Activated CD4-positive, alpha-beta memory T cell treated with anti-CD3 and anti-CD28 coated beads, Interleukin-2, amount 10 ng/mL, durations not matched to agents 7 days and 5 days (primary cell): ENCODE results near the gene GDPD4. TPM values are rescaled to one million over a fixed set of nuclear protein-coding genes. Genes with fewer than 3 reads are reported as not detected.

Experiments used
- CTCF ChIA-PET: fragments of 350-600 bp; sonication (Branson Sonifier 250); formaldehyde crosslinking; loops from one replicate; lab custom pipeline; 2021; ENCODE audit warnings: antibody characterized with exemption, inconsistent platforms; lab: Charles Lee
- POLR2A ChIA-PET: fragments of 350-600 bp; sonication (Branson Sonifier 250); formaldehyde crosslinking; loops from one replicate; lab custom pipeline; 2021; ENCODE audit warnings: antibody characterized with exemption; lab: Charles Lee
- DNase-seq: peaks from one replicate; pipeline ENCODE4 v3.0.0-alpha.2; 2020
- H3K27ac Mint-ChIP-seq: one replicate; pipeline ENCODE4 v1.8.0; 2021; ENCODE audit warnings: mild to moderate bottlenecking, mixed read lengths
- H3K27me3 Mint-ChIP-seq: one replicate; pipeline ENCODE4 v1.8.0; 2021; ENCODE audit warnings: mixed read lengths
- H3K36me3 Mint-ChIP-seq: one replicate; pipeline ENCODE4 v1.8.0; 2021; ENCODE audit warnings: low read depth, mixed read lengths
- H3K4me1 Mint-ChIP-seq: one replicate; pipeline ENCODE4 v1.8.0; 2021; ENCODE audit warnings: mixed read lengths
- H3K4me3 Mint-ChIP-seq: one replicate; pipeline ENCODE4 v1.8.0; 2021; ENCODE audit warnings: mild to moderate bottlenecking, mixed read lengths
- H3K9me3 Mint-ChIP-seq: one replicate; pipeline ENCODE4 v1.8.0; 2021; ENCODE audit warnings: mixed read lengths
- total RNA-seq, 2 experiments: library from RNA; stranded (reverse); gene quantifications; one replicate each; pipeline ENCODE4 v1.2.3, GENCODE V29; 2021

The GDPD4 gene
- total RNA-seq, 2 experiments from 2014 or later = not detected

DNA sequence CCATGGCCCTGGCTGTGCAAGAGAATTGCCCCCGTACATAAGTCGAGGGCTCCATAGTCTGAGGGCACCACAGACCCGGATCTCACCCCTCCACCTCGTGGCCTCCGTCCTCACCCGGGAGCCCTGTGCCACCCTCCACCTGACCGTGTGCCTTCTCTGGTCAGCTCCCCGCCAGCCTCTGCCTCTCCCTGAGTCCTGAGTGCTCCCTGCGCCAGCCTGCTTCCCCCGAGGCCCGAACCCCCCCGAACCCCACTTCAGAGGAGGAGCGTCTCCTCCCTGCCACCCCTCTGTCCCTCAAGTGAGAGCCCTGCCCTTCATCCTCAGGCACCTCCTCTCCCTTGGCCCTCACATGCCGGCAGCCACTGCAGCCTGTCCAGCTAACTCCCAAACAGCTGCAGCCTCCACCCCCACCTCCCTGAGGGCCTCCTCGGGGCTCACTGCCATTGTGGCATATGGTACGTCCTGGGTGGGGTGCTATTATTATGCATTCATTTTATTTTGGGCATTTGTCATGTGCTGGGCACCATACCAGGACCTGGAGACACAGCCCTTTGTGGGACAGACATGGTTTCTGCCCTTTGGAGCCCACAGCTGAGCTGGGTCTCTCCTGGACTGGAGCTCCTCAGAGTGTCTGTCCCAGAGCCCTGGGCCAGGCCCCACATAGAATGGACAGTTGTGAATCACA, 106.3 kb downstream of the GDPD4 start:
- POLR2A ChIA-PET = no interaction called here
- no peak for DNase-seq
- H3K9me3 Mint-ChIP-seq = no peaks in the 10 kb centered on the region
- no peaks in the 10 kb centered on the region for H3K27me3 Mint-ChIP-seq
- H3K36me3 Mint-ChIP-seq = no peaks in the 10 kb centered on the region
- no peaks in the 10 kb centered on the region for H3K4me1 Mint-ChIP-seq
- CTCF ChIA-PET = interaction anchor here (1.4 to 2.6 kb wide), 4 partner anchors 68 to 424 kb away, joined by 4 to 9 read pairs (median 5); partner anchors contain the start of gene MYO7A
- H3K4me3 Mint-ChIP-seq = no peak overlapping the region
- H3K27ac Mint-ChIP-seq = no peak overlapping the region

DNA sequence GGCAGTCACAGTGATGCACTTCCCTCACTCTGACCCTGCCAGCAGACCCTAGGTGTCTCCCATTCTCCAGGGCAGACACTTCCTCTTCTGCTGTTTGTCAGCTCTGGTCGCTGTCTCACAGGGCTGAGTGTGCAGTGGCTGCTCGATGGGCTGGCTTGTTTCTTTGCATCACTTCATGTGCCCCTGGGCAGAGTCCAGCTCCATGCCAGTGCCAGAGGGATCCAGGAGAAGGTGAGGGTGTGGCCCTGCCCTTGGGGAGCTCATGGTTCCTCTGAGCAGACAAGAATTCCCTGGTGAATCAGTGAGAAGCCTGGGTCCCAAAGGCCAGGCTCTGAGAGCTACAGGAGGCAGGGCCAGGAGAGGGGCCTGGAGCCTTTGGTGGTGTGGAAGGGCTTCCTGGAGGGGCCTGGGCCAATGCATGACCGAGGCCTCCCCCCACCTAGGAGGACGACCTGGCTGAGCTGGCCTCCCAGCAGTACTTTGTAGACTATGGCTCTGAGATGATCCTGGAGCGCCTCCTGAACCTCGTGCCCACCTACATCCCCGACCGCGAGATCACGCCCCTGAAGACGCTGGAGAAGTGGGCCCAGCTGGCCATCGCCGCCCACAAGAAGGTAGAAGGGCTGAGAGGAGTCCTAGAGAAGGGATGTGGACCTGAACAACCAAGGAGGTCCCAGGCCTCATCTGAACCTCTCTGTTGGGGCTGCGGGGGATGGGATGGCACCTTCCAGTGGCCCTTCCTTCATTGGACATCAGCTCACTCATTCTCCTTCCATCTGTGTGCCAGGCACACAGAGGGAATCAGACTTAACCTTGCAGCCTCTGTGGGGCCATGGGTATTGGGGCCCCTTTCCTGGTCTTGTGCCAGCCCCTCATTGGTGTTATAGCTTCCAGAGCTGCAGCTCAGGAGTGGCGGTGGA, 107.3 kb downstream of the GDPD4 start:
- ChIA-PET CTCF (interaction anchor here (2.6 kb wide), 1 partner anchor 67 kb away, joined by 9 read pairs; the partner anchor contains the start of gene MYO7A), POLR2A (no interaction called here)
- Mint-ChIP-seq H3K9me3 (no peaks in the 10 kb centered on the region), H3K36me3 (no peaks in the 10 kb centered on the region), H3K27ac (no peak overlapping the region), H3K4me3 (no peak overlapping the region), H3K27me3 (no peaks in the 10 kb centered on the region), H3K4me1 (no peaks in the 10 kb centered on the region)
- DNase-seq = no peak

DNA sequence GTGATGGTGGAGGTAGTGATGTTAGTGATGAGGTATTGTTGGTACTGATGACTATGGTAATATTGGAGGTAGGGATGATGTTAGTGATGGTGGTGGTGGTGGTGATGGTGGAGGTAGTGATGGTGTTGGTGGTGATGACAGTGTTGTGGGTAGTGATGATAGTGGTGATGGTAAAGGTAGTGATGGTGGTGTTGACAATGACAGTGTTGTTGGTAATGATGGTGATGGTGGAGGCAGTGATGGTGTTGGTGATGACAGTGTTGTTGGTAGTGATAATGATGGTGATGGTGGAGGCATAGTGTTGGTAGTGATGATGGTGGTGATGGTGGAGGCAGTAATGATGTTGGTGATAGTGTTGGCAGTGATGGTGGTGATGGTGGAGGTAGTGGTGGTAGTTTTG, 108.3 kb downstream of the GDPD4 start:
- no peaks in the 10 kb centered on the region for H3K36me3 Mint-ChIP-seq
- CTCF ChIA-PET = interaction anchor here (2.6 kb wide), 1 partner anchor 66 kb away, joined by 9 read pairs; the partner anchor contains the start of gene MYO7A
- no peak for DNase-seq
- no peaks in the 10 kb centered on the region for H3K4me1 Mint-ChIP-seq
- POLR2A ChIA-PET = no interaction called here
- H3K27ac Mint-ChIP-seq = no peak overlapping the region
- H3K27me3 Mint-ChIP-seq = no peaks in the 10 kb centered on the region
- no peaks in the 10 kb centered on the region for H3K9me3 Mint-ChIP-seq
- H3K4me3 Mint-ChIP-seq = no peak overlapping the region

DNA sequence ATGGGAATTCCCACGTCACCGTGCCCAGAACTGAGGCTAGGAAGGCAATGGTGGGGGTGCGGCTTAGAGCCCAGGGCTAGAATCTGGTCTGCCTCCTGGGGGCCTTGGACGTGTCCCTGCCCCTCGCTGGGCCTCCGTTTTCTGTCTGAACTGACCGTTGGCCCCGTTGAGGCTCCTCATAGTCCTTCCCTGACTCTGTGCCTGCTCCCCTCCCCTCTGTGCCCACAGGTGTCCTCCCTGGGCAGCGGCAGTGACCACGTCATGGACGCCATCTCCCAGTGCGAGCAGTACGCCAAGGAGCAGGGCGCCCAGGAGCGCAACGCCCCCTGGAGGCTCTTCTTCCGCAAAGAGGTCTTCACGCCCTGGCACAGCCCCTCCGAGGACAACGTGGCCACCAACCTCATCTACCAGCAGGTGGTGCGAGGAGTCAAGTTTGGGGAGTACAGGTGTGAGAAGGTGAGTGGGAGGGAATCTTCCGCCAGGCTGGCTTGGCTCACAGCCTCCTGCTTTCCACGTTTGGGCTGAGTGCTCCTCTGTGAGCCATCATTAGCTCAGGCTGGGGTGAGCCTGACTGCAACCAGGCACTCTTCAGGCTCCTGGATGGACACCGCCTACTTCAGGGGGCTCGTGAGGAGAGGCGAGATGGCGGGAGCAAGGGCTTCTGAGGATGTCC, 109.5 kb downstream of the GDPD4 start:
- Mint-ChIP-seq H3K27ac (no peak overlapping the region), H3K36me3 (no peaks in the 10 kb centered on the region), H3K4me1 (peaks cover 4% of the 10 kb centered on the region), H3K27me3 (no peaks in the 10 kb centered on the region), H3K9me3 (no peaks in the 10 kb centered on the region), H3K4me3 (no peak overlapping the region)
- ChIA-PET CTCF (no interaction called here), POLR2A (no interaction called here)
- peak; percentile 43 for DNase-seq

DNA sequence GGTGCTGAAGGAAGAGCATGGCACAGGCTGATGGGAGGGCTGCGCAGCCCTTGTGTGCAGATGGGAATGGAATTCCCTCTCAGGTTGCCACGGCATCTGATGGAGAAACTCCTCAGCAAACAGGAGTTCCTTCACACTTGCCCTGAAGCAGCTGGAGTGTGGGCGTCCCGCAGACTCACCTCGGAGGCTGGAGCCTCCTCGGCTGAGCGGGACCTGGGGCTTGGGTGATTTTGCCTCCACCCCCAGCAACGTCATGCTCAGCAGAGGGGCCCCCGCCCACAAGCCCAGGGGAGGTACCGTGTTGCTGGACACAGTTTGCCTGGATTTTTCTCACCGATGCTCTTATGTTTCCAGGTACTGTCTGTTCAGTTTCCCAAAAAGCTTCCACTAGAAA, 110.1 kb downstream of the GDPD4 start:
- H3K4me1 Mint-ChIP-seq = peaks cover 7% of the 10 kb centered on the region
- H3K27ac Mint-ChIP-seq = no peak overlapping the region
- H3K27me3 Mint-ChIP-seq = no peaks in the 10 kb centered on the region
- ChIA-PET POLR2A (no interaction called here), CTCF (no interaction called here)
- H3K4me3 Mint-ChIP-seq = no peak overlapping the region
- H3K36me3 Mint-ChIP-seq = no peaks in the 10 kb centered on the region
- H3K9me3 Mint-ChIP-seq = no peaks in the 10 kb centered on the region
- no peak for DNase-seq

DNA sequence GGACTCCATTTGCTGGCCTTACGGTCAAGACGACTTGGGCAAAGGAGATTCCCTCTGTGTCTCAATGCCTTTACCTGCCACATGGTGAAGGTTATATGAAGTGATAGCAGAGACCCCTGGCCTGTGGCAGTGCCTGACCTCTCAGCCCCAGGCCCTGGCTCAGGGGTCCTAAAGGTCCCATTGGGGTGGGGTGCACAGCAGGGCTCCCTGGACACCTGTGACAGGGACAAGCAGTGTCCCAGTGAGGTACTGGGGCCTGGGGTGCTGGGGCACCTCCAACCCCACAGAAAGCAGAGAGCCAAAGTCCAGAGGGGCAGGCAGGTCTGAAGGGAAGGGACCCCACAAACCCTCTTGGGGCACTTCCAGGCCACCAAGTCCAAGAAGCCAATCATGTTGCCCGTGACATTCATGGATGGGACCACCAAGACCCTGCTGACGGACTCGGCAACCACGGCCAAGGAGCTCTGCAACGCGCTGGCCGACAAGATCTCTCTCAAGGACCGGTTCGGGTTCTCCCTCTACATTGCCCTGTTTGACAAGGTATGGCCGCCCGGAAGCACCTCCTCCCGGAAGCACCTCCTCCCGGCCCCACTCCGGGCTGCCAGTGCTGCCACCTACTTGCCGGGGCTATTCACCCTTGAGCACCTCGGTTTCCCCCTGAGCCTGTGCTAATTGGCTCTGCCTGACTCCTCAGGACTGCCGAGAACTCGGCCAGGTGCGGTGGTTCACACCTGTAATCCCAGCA, 111.0 kb downstream of the GDPD4 start:
- H3K4me3 Mint-ChIP-seq = no peak overlapping the region
- no peak for DNase-seq
- H3K36me3 Mint-ChIP-seq = no peaks in the 10 kb centered on the region
- H3K27ac Mint-ChIP-seq = no peak overlapping the region
- ChIA-PET POLR2A (no interaction called here), CTCF (interaction anchor here (5.6 kb wide), 1 partner anchor 63 kb away, joined by 91 read pairs; the partner anchor contains the start of gene MYO7A)
- H3K27me3 Mint-ChIP-seq = no peaks in the 10 kb centered on the region
- no peaks in the 10 kb centered on the region for H3K9me3 Mint-ChIP-seq
- peaks cover 7% of the 10 kb centered on the region for H3K4me1 Mint-ChIP-seq

DNA sequence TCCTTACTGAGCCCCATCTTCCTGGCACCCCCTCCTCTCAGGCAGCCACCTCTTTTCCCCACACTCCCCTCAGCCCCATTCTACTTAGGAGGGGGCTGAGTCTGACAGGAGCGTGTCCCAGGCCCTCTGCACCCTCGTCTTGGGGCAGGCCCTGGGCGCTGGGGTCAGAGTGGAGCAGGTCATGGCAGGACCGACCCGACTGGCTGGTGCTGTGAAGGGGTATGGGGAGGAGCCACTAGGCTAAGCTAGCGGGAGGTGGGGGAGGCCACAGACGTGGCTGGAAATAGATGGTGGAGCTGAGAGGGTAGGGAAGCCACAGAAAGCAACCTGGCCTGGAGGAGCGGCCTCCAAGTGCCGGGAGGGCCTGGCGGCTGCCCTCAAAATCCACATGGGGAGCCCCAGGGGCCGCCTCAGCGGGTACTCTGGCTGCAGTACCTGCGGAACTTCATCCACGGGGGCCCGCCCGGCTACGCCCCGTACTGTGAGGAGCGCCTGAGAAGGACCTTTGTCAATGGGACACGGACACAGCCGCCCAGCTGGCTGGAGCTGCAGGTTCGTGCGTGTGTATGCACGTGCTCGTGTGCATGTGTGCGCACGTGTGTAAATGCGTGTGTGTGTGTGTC, 111.8 kb downstream of the GDPD4 start:
- H3K4me3 Mint-ChIP-seq = no peak overlapping the region

DNA sequence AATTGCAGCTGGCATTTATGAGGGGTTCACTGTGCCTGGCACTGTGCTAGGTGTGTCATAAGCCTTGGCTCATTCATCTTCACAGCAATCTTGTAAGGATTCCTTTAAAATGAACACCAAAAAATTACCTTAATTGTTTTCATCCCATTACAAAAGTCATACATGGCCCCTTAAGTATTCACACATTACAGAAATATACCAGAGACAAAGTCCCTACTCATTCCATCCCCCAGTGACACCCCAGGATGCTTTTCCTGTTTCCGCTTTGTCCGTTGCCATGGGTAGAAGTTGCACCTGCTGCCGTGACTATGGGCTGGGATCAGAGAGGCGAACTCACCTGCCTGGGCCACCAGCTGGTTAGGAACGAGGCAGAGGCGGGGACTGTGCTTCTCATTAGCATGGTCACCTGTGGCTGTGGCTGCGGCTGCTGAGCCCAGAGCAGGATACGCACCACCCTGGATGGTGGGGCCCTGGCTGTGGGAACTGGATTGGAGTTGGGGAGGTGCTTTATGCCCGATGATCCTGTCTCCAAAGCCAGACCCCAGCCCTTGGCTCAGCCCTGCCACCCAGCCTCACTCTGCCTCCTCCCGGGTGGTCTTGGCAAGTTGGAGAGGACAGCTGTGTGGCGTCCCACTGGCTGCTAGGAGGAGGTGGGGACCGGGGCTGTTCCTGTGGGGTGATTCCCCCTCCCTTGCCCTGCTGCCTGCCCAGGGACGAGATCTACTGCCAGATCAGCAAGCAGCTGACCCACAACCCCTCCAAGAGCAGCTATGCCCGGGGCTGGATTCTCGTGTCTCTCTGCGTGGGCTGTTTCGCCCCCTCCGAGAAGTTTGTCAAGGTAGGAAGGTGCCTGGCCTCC, 112.6 kb downstream of the GDPD4 start:
- no peaks in the 10 kb centered on the region for H3K9me3 Mint-ChIP-seq
- H3K27ac Mint-ChIP-seq = no peak overlapping the region
- no peaks in the 10 kb centered on the region for H3K27me3 Mint-ChIP-seq
- no peak overlapping the region for H3K4me3 Mint-ChIP-seq
- no peaks in the 10 kb centered on the region for H3K36me3 Mint-ChIP-seq
- no peak for DNase-seq
- ChIA-PET POLR2A (no interaction called here), CTCF (interaction anchor here (1.0 to 5.6 kb wide), 8 partner anchors 33 to 360 kb away, joined by 3 to 91 read pairs (median 6); partner anchors contain the start of gene MYO7A)
- H3K4me1 Mint-ChIP-seq = peaks cover 7% of the 10 kb centered on the region

More for the DNA sequence above, 111.8 kb downstream of the GDPD4 start:
- Mint-ChIP-seq H3K9me3 (no peaks in the 10 kb centered on the region), H3K27ac (no peak overlapping the region), H3K36me3 (no peaks in the 10 kb centered on the region), H3K4me1 (peaks cover 7% of the 10 kb centered on the region), H3K27me3 (no peaks in the 10 kb centered on the region)
- no peak for DNase-seq
- POLR2A ChIA-PET = no interaction called here
- CTCF ChIA-PET = interaction anchor here (1.0 to 5.6 kb wide), 3 partner anchors 62 to 356 kb away, joined by 3 to 91 read pairs (median 7); partner anchors contain the start of gene MYO7A

DNA sequence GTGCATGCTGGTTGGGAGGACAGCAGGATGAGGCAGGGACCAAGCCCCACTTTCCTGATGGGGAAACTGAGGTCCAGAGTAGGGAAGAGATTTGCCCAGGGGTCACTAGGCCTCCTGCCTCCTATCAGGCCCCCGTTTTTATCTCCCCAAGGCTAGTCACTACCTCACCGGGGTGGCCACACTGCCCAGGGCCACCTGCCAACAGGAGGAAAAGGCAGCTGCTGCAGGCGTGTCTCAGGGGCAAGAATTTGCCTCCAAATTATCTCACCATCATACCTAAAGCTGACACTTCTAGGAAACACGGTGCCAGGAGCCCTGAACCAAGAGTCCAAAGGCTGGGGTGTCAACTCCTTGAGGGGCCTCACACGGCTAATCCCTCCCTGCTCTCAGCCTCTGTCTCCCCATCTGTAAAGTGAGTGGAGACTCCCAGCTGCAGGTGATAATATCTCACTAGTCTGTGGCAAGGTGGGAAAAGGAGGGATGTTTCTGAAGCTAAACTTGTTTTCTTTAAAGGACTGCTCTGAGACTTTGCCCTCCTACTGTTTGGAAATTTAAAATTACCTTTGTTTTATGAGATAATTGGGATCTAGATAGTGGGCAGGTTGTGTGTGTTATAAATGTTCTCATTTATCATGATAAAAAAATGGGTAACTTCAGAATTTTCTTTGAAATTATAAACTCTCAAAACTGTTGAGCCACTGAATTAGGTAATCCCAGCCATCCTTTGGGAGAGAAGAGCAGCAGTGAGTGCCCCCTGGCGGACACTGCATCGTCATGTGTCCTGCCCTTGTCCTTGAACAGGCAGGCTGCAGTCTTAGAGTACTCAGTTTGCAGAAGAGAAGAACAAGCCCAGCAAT, 113.5 kb downstream of the GDPD4 start:
- DNase-seq = peak; percentile 75
- ChIA-PET POLR2A (interaction anchor here (1.0 kb wide), 1 partner anchor 61 kb away, joined by 3 read pairs; no protein-coding TSS in a partner anchor), CTCF (interaction anchor here (0.8 to 5.6 kb wide), 10 partner anchors 32 to 361 kb away, joined by 3 to 91 read pairs (median 6); partner anchors contain the start of gene MYO7A)
- no peak overlapping the region for H3K27ac Mint-ChIP-seq
- peaks cover 7% of the 10 kb centered on the region for H3K4me1 Mint-ChIP-seq
- H3K27me3 Mint-ChIP-seq = no peaks in the 10 kb centered on the region
- no peak overlapping the region for H3K4me3 Mint-ChIP-seq
- no peaks in the 10 kb centered on the region for H3K9me3 Mint-ChIP-seq
- no peaks in the 10 kb centered on the region for H3K36me3 Mint-ChIP-seq

DNA sequence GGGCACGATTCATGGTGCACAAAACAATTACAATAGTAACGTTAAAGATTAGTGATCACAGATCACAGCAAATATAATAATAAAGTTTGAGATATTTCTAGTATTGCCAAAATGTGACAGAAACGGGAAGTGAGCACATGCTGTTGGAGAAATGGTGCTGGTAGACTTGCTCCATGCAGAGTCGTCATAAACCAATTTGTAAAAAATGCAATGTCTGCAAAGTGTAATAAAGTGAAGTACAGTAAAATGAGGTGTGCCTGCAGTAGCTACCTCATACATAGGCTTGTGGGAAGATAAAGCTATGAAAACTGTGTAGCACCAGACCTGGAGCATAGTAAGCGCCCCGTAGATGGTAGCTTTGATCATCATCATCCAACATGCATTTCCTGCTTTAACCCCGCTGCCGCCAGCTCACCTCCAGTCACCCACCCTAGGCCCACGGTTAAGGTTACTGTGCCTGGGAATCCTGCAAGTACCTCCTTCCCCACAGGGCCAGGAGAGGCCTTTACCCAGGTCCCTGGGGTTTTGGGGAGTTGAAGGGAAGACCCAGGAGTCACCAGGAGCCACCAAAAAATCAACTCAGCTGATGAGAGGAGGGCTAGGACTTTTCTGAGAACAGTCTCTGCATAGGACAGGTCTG, 114.3 kb downstream of the GDPD4 start:
- CTCF ChIA-PET = interaction anchor here (0.8 to 5.6 kb wide), 10 partner anchors 31 to 362 kb away, joined by 3 to 91 read pairs (median 5); partner anchors contain the start of gene MYO7A
- Mint-ChIP-seq H3K27me3 (no peaks in the 10 kb centered on the region), H3K36me3 (no peaks in the 10 kb centered on the region), H3K9me3 (no peaks in the 10 kb centered on the region), H3K27ac (no peak overlapping the region), H3K4me3 (no peak overlapping the region), H3K4me1 (peaks cover 7% of the 10 kb centered on the region)
- DNase-seq = no peak
- POLR2A ChIA-PET = interaction anchor here (0.6 to 1.0 kb wide), 2 partner anchors 60 to 156 kb away, joined by 3 read pairs; no protein-coding TSS in a partner anchor
